SK-N-SH treated with all-trans-retinoic acid at 6 μM for 48 hours (cell line): ENCODE results near the gene C14orf93.

Experiments used
- GLIS3 ChIP-seq: fragments of 250-450 bp; sonication (Bioruptor Pico); IDR thresholded peaks from 2 replicates; pipeline ENCODE4 v1.5.0; 2020; ENCODE audit warnings: mild to moderate bottlenecking, moderate library complexity
- TCF4 ChIP-seq: fragments of 250-450 bp; sonication (Bioruptor Pico); IDR thresholded peaks from 2 replicates; pipeline ENCODE4 v1.8.0; 2021; ENCODE audit warnings: mild to moderate bottlenecking, moderate library complexity, borderline replicate concordance
- ZC3H10 ChIP-seq: fragments of 250-450 bp; sonication (Bioruptor Pico); IDR thresholded peaks from 2 replicates; pipeline ENCODE4 v1.5.1; 2021; ENCODE audit warnings: mild to moderate bottlenecking, moderate library complexity
- ZNF565 ChIP-seq: fragments of 450-650 bp; formaldehyde crosslinking; conservative IDR thresholded peaks from 2 replicates; pipeline ENCODE4 v1.5.0; 2020; ENCODE audit warnings: low read depth, mild to moderate bottlenecking, moderate library complexity
- TF ChIP-seq, protein P1 (sequence below): fragments of 250-450 bp; sonication (Bioruptor Pico); IDR thresholded peaks from 2 replicates; pipeline ENCODE4 v1.8.0; 2020; ENCODE audit warnings: mild to moderate bottlenecking, moderate library complexity, borderline replicate concordance
- TF ChIP-seq, protein P2 (sequence below): fragments of 250-450 bp; sonication (Bioruptor Pico); IDR thresholded peaks from 2 replicates; pipeline ENCODE4 v1.5.1; 2021; ENCODE audit warnings: mild to moderate bottlenecking, moderate library complexity
- TF ChIP-seq, protein P3 (sequence below): fragments of 250-450 bp; sonication (Bioruptor Pico); IDR thresholded peaks from 2 replicates; pipeline ENCODE4 v1.5.0; 2020; ENCODE audit warnings: mild to moderate bottlenecking, moderate library complexity

DNA sequence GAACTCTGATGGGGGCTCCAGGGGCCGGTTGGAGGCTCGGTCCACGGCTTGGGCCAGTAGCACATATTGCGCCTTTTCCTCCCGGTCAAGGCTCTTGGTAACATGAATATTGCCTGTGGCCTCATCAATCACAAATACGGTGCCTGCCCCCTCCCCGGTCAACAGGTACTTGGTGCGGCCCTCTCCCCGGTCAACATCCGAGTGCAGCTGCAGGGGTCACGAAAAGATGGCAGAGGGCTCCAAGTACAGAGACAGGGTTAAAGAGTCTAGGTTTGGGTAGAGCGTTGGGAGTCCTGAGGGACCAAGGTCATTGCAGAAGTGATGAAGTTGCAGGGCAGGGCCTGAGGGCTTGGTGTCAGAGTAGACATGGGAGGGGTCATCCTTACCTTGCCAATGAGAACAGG, 45.2 kb upstream of the C14orf93 start:
- TF ChIP-seq, protein P1, sequence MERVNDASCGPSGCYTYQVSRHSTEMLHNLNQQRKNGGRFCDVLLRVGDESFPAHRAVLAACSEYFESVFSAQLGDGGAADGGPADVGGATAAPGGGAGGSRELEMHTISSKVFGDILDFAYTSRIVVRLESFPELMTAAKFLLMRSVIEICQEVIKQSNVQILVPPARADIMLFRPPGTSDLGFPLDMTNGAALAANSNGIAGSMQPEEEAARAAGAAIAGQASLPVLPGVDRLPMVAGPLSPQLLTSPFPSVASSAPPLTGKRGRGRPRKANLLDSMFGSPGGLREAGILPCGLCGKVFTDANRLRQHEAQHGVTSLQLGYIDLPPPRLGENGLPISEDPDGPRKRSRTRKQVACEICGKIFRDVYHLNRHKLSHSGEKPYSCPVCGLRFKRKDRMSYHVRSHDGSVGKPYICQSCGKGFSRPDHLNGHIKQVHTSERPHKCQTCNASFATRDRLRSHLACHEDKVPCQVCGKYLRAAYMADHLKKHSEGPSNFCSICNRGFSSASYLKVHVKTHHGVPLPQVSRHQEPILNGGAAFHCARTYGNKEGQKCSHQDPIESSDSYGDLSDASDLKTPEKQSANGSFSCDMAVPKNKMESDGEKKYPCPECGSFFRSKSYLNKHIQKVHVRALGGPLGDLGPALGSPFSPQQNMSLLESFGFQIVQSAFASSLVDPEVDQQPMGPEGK (CRISPR knock-in tag), result no peak
- TF ChIP-seq, protein P2, sequence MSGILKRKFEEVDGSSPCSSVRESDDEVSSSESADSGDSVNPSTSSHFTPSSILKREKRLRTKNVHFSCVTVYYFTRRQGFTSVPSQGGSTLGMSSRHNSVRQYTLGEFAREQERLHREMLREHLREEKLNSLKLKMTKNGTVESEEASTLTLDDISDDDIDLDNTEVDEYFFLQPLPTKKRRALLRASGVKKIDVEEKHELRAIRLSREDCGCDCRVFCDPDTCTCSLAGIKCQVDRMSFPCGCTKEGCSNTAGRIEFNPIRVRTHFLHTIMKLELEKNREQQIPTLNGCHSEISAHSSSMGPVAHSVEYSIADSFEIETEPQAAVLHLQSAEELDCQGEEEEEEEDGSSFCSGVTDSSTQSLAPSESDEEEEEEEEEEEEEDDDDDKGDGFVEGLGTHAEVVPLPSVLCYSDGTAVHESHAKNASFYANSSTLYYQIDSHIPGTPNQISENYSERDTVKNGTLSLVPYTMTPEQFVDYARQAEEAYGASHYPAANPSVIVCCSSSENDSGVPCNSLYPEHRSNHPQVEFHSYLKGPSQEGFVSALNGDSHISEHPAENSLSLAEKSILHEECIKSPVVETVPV (CRISPR knock-in tag), result no peak
- no peak for TF ChIP-seq ZC3H10 (CRISPR knock-in tag)
- TF ChIP-seq TCF4, result no peak
- TF ChIP-seq, protein P3, sequence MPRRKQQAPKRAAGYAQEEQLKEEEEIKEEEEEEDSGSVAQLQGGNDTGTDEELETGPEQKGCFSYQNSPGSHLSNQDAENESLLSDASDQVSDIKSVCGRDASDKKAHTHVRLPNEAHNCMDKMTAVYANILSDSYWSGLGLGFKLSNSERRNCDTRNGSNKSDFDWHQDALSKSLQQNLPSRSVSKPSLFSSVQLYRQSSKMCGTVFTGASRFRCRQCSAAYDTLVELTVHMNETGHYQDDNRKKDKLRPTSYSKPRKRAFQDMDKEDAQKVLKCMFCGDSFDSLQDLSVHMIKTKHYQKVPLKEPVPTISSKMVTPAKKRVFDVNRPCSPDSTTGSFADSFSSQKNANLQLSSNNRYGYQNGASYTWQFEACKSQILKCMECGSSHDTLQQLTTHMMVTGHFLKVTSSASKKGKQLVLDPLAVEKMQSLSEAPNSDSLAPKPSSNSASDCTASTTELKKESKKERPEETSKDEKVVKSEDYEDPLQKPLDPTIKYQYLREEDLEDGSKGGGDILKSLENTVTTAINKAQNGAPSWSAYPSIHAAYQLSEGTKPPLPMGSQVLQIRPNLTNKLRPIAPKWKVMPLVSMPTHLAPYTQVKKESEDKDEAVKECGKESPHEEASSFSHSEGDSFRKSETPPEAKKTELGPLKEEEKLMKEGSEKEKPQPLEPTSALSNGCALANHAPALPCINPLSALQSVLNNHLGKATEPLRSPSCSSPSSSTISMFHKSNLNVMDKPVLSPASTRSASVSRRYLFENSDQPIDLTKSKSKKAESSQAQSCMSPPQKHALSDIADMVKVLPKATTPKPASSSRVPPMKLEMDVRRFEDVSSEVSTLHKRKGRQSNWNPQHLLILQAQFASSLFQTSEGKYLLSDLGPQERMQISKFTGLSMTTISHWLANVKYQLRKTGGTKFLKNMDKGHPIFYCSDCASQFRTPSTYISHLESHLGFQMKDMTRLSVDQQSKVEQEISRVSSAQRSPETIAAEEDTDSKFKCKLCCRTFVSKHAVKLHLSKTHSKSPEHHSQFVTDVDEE (CRISPR knock-in tag), result no peak
- TF ChIP-seq GLIS3 (CRISPR knock-in tag), result no peak
- no peak for TF ChIP-seq ZNF565
